GM12864 (cell line): ENCODE results near the gene ZNF148.

Source experiments
- DNase-seq: peaks from one replicate; pipeline ENCODE4 v3.0.0-alpha.2; 2011; ENCODE audit warnings: low read depth
- H3K4me3 ChIP-seq: 2 replicates; pipeline ENCODE4 v1.5.1; 2011; ENCODE audit warnings: mild to moderate bottlenecking, low read depth, low read length, control low read depth
- TF ChIP-seq, protein P1 (sequence below): IDR thresholded peaks from 2 replicates; pipeline ENCODE4 v1.5.1; 2011; ENCODE audit warnings: low read depth, mild to moderate bottlenecking, moderate library complexity, low read length, control low read depth, inconsistent platforms; ENCODE audit errors: missing control alignments

ZNF148 gene

DNA sequence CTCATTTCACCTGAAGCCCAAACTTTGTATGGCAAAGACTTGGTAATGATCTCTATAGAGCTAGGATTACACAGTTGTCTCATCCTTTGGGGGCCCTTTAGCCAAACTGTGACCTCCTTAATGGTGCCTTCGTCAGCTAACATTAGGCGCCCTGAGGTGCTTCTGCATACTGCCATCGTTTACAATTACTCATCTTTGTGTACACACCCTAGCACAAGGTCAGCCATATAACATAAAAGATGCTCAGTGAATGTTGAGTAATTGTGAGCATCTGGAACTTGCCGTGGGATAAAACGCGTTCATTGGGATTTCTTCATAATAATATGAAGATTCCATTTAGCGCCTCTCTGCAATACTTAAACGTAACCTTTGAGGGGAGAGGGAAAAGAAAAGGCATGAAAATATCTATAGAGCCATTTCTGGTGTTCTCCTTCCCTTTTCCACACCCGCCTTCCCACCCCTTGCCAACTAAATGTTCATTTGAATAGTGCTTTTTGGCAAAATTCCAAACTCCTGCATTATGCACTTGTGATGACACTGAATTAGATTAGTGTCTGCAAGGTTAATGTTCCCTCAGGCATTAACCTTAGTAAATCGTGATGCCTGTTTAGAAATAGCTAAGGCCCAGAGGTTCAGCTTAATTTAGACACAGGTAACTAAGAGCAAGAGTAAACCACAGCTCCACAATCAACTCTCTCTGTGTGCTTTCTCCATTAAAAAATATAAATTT, 990 bp upstream of the ZNF148 start:
- TF ChIP-seq, protein P1, sequence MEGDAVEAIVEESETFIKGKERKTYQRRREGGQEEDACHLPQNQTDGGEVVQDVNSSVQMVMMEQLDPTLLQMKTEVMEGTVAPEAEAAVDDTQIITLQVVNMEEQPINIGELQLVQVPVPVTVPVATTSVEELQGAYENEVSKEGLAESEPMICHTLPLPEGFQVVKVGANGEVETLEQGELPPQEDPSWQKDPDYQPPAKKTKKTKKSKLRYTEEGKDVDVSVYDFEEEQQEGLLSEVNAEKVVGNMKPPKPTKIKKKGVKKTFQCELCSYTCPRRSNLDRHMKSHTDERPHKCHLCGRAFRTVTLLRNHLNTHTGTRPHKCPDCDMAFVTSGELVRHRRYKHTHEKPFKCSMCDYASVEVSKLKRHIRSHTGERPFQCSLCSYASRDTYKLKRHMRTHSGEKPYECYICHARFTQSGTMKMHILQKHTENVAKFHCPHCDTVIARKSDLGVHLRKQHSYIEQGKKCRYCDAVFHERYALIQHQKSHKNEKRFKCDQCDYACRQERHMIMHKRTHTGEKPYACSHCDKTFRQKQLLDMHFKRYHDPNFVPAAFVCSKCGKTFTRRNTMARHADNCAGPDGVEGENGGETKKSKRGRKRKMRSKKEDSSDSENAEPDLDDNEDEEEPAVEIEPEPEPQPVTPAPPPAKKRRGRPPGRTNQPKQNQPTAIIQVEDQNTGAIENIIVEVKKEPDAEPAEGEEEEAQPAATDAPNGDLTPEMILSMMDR: no peak
- peak overlapping the region; percentile 98 for H3K4me3 ChIP-seq
- DNase-seq: no peak

DNA sequence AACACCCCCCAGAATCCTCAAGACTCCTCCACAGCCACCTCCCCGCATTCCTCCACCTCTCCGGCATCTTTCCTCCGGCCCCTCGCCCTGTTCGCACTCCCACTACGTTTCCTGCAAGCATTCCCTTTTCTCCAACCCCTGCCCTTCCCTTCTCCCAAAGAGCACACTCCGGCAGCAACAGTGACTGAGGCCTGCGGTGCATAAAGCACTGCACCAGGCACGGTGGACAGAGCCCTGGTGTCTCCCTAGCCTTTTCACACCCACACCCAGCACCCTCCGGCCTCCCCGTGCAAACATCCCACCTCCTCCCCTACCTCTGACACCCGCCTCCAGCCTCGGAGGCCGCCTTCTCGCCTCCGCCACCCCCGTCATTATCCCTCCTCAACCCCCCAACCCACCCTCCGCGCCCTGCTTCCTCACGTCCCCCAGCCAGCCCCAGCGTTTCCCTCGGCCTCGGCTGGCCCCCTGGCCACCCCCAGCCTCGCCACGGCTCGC, 577 bp downstream of the ZNF148 start:
- no peak for DNase-seq
- TF ChIP-seq, protein P1: no peak
- H3K4me3 ChIP-seq: peak overlapping the region; percentile 98

- DNase-seq: no peak
- TF ChIP-seq, protein P1: no peak
- no peak overlapping the region for H3K4me3 ChIP-seq
Measured at GRCh38 chr3:125367403-125368230, 7.5 kb downstream of the ZNF148 start.

DNA sequence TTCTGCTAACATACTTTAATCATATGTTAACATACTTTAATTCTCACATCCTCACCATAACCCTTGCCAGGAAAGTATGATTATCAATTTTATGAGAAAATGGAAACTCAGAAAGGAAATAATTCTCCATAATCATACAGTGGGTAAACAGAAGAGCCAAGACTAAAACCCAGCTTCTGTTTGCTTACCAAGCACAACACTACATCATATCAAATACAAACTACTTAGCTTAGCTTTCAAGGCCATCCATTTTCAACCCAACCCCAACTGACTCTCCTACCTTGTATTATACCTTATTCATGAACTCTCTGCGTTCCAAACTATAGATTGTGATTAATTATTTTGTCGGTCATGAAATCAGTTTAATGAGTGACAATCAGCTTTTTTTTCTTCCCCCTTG, 9.0 kb downstream of the ZNF148 start:
- TF ChIP-seq, protein P1: no peak
- no peak overlapping the region for H3K4me3 ChIP-seq
- DNase-seq: no peak

- DNase-seq: no peak
- H3K4me3 ChIP-seq: no peak overlapping the region
- TF ChIP-seq, protein P1: no peak
Measured at GRCh38 chr3:125359700-125360099, 15.4 kb downstream of the ZNF148 start.

DNA sequence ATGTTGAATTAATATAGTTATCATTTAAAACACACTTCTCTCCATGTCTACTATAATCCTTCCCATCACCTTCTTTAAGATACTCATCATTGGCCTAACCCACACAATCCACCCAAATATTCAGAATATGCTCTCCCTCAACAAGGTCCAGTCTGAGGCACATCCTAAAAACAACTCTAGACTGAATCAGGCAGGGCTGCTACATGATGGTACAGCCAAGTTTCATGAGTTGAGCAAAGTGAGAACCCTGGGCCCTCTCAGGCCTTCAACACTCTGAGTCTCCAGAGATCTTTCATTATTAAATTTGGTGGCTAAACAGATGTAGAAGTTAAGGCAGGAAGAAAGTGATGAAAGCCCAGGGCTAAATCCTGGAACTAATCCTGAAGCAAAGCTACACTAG, 16.2 kb downstream of the ZNF148 start:
- H3K4me3 ChIP-seq: no peak overlapping the region
- TF ChIP-seq, protein P1: no peak
- no peak for DNase-seq

DNA sequence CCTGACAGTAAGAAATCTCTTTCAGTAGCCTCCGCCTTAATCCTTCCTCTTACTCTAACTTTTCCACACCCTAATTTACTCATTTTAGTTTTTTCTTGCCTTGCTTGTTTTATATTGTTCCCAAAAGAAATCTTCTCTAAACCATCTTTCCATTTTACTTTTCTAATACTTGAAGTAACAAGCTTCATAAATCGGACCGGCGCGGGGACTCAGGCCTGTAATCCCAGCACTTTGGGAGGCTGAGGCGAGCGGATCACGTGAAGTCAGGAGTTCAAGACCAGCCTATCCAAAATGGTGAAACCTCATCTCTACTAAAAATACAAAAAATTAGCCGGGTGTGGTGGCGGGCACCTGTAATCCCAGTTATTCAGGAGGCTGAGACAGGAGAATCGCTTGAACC, 17.3 kb downstream of the ZNF148 start:
- H3K4me3 ChIP-seq: peak overlapping the region; percentile 56; the same call in 1 of the 2 replicates
- TF ChIP-seq, protein P1: no peak
- DNase-seq: no peak
